Stimulated activated naive CD8-positive, alpha-beta T cell treated with anti-CD3 and anti-CD28 coated beads, Interleukin-15, Interleukin-2, amounts not matched to agents 100 ng/mL and 50 ng/mL, for 24 hours (primary cell): ENCODE results near the gene METTL6.
A peak's percentile ranks its signal among the peaks of the same experiment; 100 is the strongest.
"Not testable (repeated sequence)": the region's sequence is repeated elsewhere in the genome, so short reads cannot be mapped to it uniquely, and the experiment has no call there.

Experiments
- H3K27ac Mint-ChIP-seq: one replicate; pipeline ENCODE4 v1.8.0; 2021; ENCODE audit warnings: mild to moderate bottlenecking, mixed read lengths
- H3K27me3 Mint-ChIP-seq: one replicate; pipeline ENCODE4 v1.8.0; 2021; ENCODE audit warnings: mixed read lengths
- H3K36me3 Mint-ChIP-seq: one replicate; pipeline ENCODE4 v1.8.0; 2021; ENCODE audit warnings: low read depth, mixed read lengths
- H3K4me1 Mint-ChIP-seq: one replicate; pipeline ENCODE4 v1.8.0; 2021; ENCODE audit warnings: low read depth, mixed read lengths
- H3K4me3 Mint-ChIP-seq: one replicate; pipeline ENCODE4 v1.8.0; 2021; ENCODE audit warnings: mild to moderate bottlenecking, mixed read lengths
- H3K9me3 Mint-ChIP-seq: one replicate; pipeline ENCODE4 v1.8.0; 2021; ENCODE audit warnings: mixed read lengths

The METTL6 gene

GRCh38 chr3:15377961-15378791 is 49.2 kb downstream of the METTL6 start:
- Mint-ChIP-seq H3K4me1 (peaks cover 16% of the 10 kb centered on the region), H3K27ac (peak overlapping the region; percentile 76), H3K36me3 (no peaks in the 10 kb centered on the region), H3K27me3 (no peaks in the 10 kb centered on the region), H3K4me3 (no peak overlapping the region), H3K9me3 (no peaks in the 10 kb centered on the region)

- Mint-ChIP-seq H3K4me3 (no peak overlapping the region), H3K27ac (no peak overlapping the region), H3K27me3 (no peaks in the 10 kb centered on the region), H3K9me3 (no peaks in the 10 kb centered on the region), H3K4me1 (peaks cover 16% of the 10 kb centered on the region), H3K36me3 (no peaks in the 10 kb centered on the region)
These were observed 51.8 kb downstream of the METTL6 start for GRCh38 chr3:15375461-15376000.

- H3K4me1 Mint-ChIP-seq, result peaks cover 14% of the 10 kb centered on the region
- H3K36me3 Mint-ChIP-seq, result no peaks in the 10 kb centered on the region
- H3K4me3 Mint-ChIP-seq, result no peak overlapping the region
- no peaks in the 10 kb centered on the region for H3K9me3 Mint-ChIP-seq
- H3K27me3 Mint-ChIP-seq, result no peaks in the 10 kb centered on the region
- no peak overlapping the region for H3K27ac Mint-ChIP-seq
These were observed 54.4 kb downstream of the METTL6 start for GRCh38 chr3:15372918-15373317.

- H3K36me3 Mint-ChIP-seq, result no peaks in the 10 kb centered on the region
- peaks cover 16% of the 10 kb centered on the region for H3K4me1 Mint-ChIP-seq
- no peak overlapping the region for H3K27ac Mint-ChIP-seq
- no peak overlapping the region for H3K4me3 Mint-ChIP-seq
- H3K27me3 Mint-ChIP-seq, result no peaks in the 10 kb centered on the region
- no peaks in the 10 kb centered on the region for H3K9me3 Mint-ChIP-seq
These were observed 58.7 kb downstream of the METTL6 start for GRCh38 chr3:15368561-15369135.

GRCh38 chr3:15367059-15367458 is 60.3 kb downstream of the METTL6 start:
- no peaks in the 10 kb centered on the region for H3K36me3 Mint-ChIP-seq
- H3K27me3 Mint-ChIP-seq, result no peaks in the 10 kb centered on the region
- H3K27ac Mint-ChIP-seq, result peak overlapping the region; percentile 9
- peaks cover 25% of the 10 kb centered on the region for H3K4me1 Mint-ChIP-seq
- no peaks in the 10 kb centered on the region for H3K9me3 Mint-ChIP-seq
- no peak overlapping the region for H3K4me3 Mint-ChIP-seq

GRCh38 chr3:15364078-15364477 is 63.3 kb downstream of the METTL6 start:
- H3K27ac Mint-ChIP-seq, H3K27me3 Mint-ChIP-seq, H3K9me3 Mint-ChIP-seq, H3K36me3 Mint-ChIP-seq, H3K4me3 Mint-ChIP-seq: not testable (repeated sequence)
- H3K4me1 Mint-ChIP-seq, result peaks cover 47% of the 10 kb centered on the region

GRCh38 chr3:15361494-15362214 is 65.7 kb downstream of the METTL6 start:
- H3K27ac Mint-ChIP-seq, result peak overlapping the region; percentile 69
- H3K36me3 Mint-ChIP-seq, result no peaks in the 10 kb centered on the region
- no peaks in the 10 kb centered on the region for H3K9me3 Mint-ChIP-seq
- peaks cover 38% of the 10 kb centered on the region for H3K4me1 Mint-ChIP-seq
- peak overlapping the region; percentile 38 for H3K4me3 Mint-ChIP-seq
- no peaks in the 10 kb centered on the region for H3K27me3 Mint-ChIP-seq

- Mint-ChIP-seq H3K27ac (peak overlapping the region; percentile 69), H3K36me3 (no peaks in the 10 kb centered on the region), H3K27me3 (no peaks in the 10 kb centered on the region), H3K9me3 (no peaks in the 10 kb centered on the region), H3K4me1 (peaks cover 46% of the 10 kb centered on the region), H3K4me3 (peak overlapping the region; percentile 38)
These were observed 66.4 kb downstream of the METTL6 start for GRCh38 chr3:15360788-15361493.
